H9 (cell line): ENCODE data around the gene PLA2G4E. TPM values are rescaled to one million over a fixed set of nuclear protein-coding genes. Genes with fewer than 3 reads are reported as not detected.

Source experiments
- DNase-seq: peaks from one replicate; pipeline ENCODE4 v3.0.0-alpha.2; 2017
- H2AFZ ChIP-seq: one replicate; pipeline ENCODE4 v1.6.1; 2013; ENCODE audit warnings: mild to moderate bottlenecking, low read length, control low read depth, moderate library complexity
- H2AK5ac ChIP-seq: 2 replicates; pipeline ENCODE4 v1.6.1; 2013; ENCODE audit warnings: low read length, control low read depth, mixed read lengths; ENCODE audit not compliant: insufficient read length
- H2BK120ac ChIP-seq: one replicate; pipeline ENCODE4 v1.6.1; 2013; ENCODE audit warnings: low read depth, mild to moderate bottlenecking, low read length, control low read depth, inconsistent platforms; ENCODE audit not compliant: poor library complexity, severe bottlenecking
- H2BK12ac ChIP-seq: 2 replicates; pipeline ENCODE4 v1.6.1; 2013; ENCODE audit warnings: low read length, control low read depth, mixed read lengths, low read depth; ENCODE audit not compliant: insufficient read length
- H2BK15ac ChIP-seq: 2 replicates; pipeline ENCODE4 v1.6.1; 2013; ENCODE audit warnings: low read depth, low read length, control low read depth
- H2BK20ac ChIP-seq: one replicate; pipeline ENCODE4 v1.6.1; 2013; ENCODE audit warnings: low read depth, mild to moderate bottlenecking, low read length, control low read depth, inconsistent platforms; ENCODE audit not compliant: poor library complexity, severe bottlenecking
- H2BK5ac ChIP-seq: 2 replicates; pipeline ENCODE4 v1.6.1; 2013; ENCODE audit warnings: low read length, control low read depth, mixed read lengths; ENCODE audit not compliant: insufficient read length
- H3K14ac ChIP-seq: 2 replicates; pipeline ENCODE4 v1.6.1; 2013; ENCODE audit warnings: low read length, control low read depth; ENCODE audit not compliant: insufficient read depth
- H3K18ac ChIP-seq: 2 replicates; pipeline ENCODE4 v1.6.1; 2013; ENCODE audit warnings: low read depth, mild to moderate bottlenecking, mixed read lengths, low read length, control low read depth; ENCODE audit not compliant: insufficient read length
- H3K23ac ChIP-seq: 2 replicates; pipeline ENCODE4 v1.6.1; 2013; ENCODE audit warnings: low read length, control low read depth, mixed read lengths, low read depth; ENCODE audit not compliant: insufficient read length
- H3K23me2 ChIP-seq: 2 replicates; pipeline ENCODE4 v1.6.1; 2013; ENCODE audit warnings: low read depth, mild to moderate bottlenecking, mixed read lengths, low read length, control low read depth; ENCODE audit not compliant: insufficient read length, poor library complexity, severe bottlenecking
- H3K27ac ChIP-seq: 2 replicates; pipeline ENCODE4 v1.5.1; 2013; ENCODE audit warnings: low read length, control low read depth, mixed read lengths, low read depth; ENCODE audit not compliant: insufficient read length
- H3K27me3 ChIP-seq: 2 replicates; pipeline ENCODE4 v1.6.1; 2013; ENCODE audit warnings: low read length, control low read depth, inconsistent platforms; ENCODE audit not compliant: insufficient read depth
- H3K4ac ChIP-seq: 2 replicates; pipeline ENCODE4 v1.6.1; 2013; ENCODE audit warnings: low read depth, mild to moderate bottlenecking, control low read depth, inconsistent platforms, low read length, moderate library complexity
- H3K4me1 ChIP-seq: 2 replicates; pipeline ENCODE4 v1.6.1; 2013; ENCODE audit warnings: low read length, control low read depth, inconsistent platforms; ENCODE audit not compliant: insufficient read depth
- H3K4me2 ChIP-seq: 2 replicates; pipeline ENCODE4 v1.6.1; 2013; ENCODE audit warnings: low read length, control low read depth, mixed read lengths; ENCODE audit not compliant: insufficient read length, insufficient read depth
- H3K56ac ChIP-seq: 2 replicates; pipeline ENCODE4 v1.6.1; 2013; ENCODE audit warnings: low read depth, mild to moderate bottlenecking, mixed read lengths, low read length, control low read depth; ENCODE audit not compliant: insufficient read length
- H3K79me1 ChIP-seq: 2 replicates; pipeline ENCODE4 v1.6.1; 2013; ENCODE audit warnings: low read depth, mild to moderate bottlenecking, moderate library complexity, low read length, control low read depth, inconsistent platforms; ENCODE audit not compliant: insufficient read depth, poor library complexity, severe bottlenecking
- H3K79me2 ChIP-seq: 2 replicates; pipeline ENCODE4 v1.6.1; 2013; ENCODE audit warnings: low read length, control low read depth, inconsistent platforms; ENCODE audit not compliant: insufficient read depth
- H3K9ac ChIP-seq: 2 replicates; pipeline ENCODE4 v1.6.1; 2013; ENCODE audit warnings: low read length, control low read depth, mixed read lengths; ENCODE audit not compliant: insufficient read length; ENCODE audit errors: extremely low read depth
- H3K9me3 ChIP-seq: one replicate; pipeline ENCODE4 v1.6.1; 2013; ENCODE audit warnings: low read depth, low read length, inconsistent platforms; ENCODE audit not compliant: control insufficient read depth
- H3T11ph ChIP-seq: one replicate; pipeline ENCODE4 v1.6.1; 2013; ENCODE audit warnings: mild to moderate bottlenecking, low read length, control low read depth, inconsistent platforms
- H4K20me1 ChIP-seq: one replicate; pipeline ENCODE4 v1.6.1; 2013; ENCODE audit not compliant: control insufficient read depth, insufficient read length, insufficient read depth
- H4K5ac ChIP-seq: 2 replicates; pipeline ENCODE4 v1.6.1; 2013; ENCODE audit warnings: low read depth, mild to moderate bottlenecking, mixed read lengths, low read length, control low read depth; ENCODE audit not compliant: insufficient read length
- H4K8ac ChIP-seq: replicated peaks from 2 replicates; pipeline ENCODE4 v1.6.1; 2013; ENCODE audit warnings: low read length, control low read depth, mixed read lengths, low read depth; ENCODE audit not compliant: insufficient read length
- H4K91ac ChIP-seq: 2 replicates; pipeline ENCODE4 v1.6.1; 2013; ENCODE audit warnings: low read depth, mild to moderate bottlenecking, moderate library complexity, mixed read lengths, low read length, control low read depth; ENCODE audit not compliant: insufficient read length
- H3K27ac Mint-ChIP-seq, 3 experiments: 2 replicates in 2 of 3; 3 replicates in 1 of 3; pipeline ENCODE4 v1.8.0; 2020 to 2021; ENCODE audit warnings: mixed read lengths in 3 of 3, mild to moderate bottlenecking in 1 of 3, moderate library complexity in 1 of 3
- H3K27me3 Mint-ChIP-seq: 2 replicates; pipeline ENCODE4 v1.8.0; 2021; ENCODE audit warnings: low read depth, mild to moderate bottlenecking, moderate library complexity, mixed read lengths
- H3K36me3 Mint-ChIP-seq, 3 experiments: 2 replicates in 2 of 3; 3 replicates in 1 of 3; pipeline ENCODE4 v1.8.0; 2020 to 2021; ENCODE audit warnings: low read depth in 3 of 3, mixed read lengths in 3 of 3; ENCODE audit not compliant: insufficient read depth in 1 of 3
- H3K4me1 Mint-ChIP-seq, 2 experiments: 2 replicates each; pipeline ENCODE4 v1.8.0; 2020; ENCODE audit warnings: mixed read lengths in 2 of 2
- H3K4me3 Mint-ChIP-seq, 2 experiments: 2 replicates in 1 of 2; 3 replicates in 1 of 2; pipeline ENCODE4 v1.8.0; 2020 to 2021; ENCODE audit warnings: mild to moderate bottlenecking in 2 of 2, mixed read lengths in 2 of 2, moderate library complexity in 1 of 2
- H3K9me3 Mint-ChIP-seq, 2 experiments: 2 replicates in 1 of 2; 3 replicates in 1 of 2; pipeline ENCODE4 v1.8.0; 2020; ENCODE audit warnings: mild to moderate bottlenecking in 2 of 2, mixed read lengths in 2 of 2, moderate library complexity in 1 of 2
- CTCF ChIP-seq: fragments of 200-600 bp; sonication (generic); conservative IDR thresholded peaks from 3 replicates; pipeline ENCODE4 v1.8.0; 2021; ENCODE audit warnings: antibody characterized with exemption, mild to moderate bottlenecking
- WGBS: extraction: QIAGEN DNeasy Blood & Tissue Kit; methylation state at CpG from one replicate; pipeline ENCODE4 v1.1.7; 2013; ENCODE audit warnings: missing lambda C conversion rate, low lambda C conversion rate, mixed read lengths; ENCODE audit not compliant: insufficient read length; ENCODE audit errors: extremely low coverage; 5-methylcytosine and 5-hydroxymethylcytosine counted together
- total RNA-seq: library from RNA; stranded (reverse); gene quantifications from 2 replicates; pipeline ENCODE4 v1.2.1, GENCODE V29; 2021

The PLA2G4E gene
- total RNA-seq, 1 experiment from 2014 or later, result not detected

- H3K56ac ChIP-seq, result no peak overlapping the region
- no peak overlapping the region for H2BK120ac ChIP-seq
- no peak overlapping the region for H3K14ac ChIP-seq
- Mint-ChIP-seq H3K9me3 (no peaks in the 10 kb centered on the region; a peak in 2 of 5 replicates), H3K27me3 (peaks cover 16% of the 10 kb centered on the region), H3K36me3 (no peaks in the 10 kb centered on the region), H3K4me1 (no peaks in the 10 kb centered on the region; a peak in 4 of 4 replicates), H3K4me3 (no peak overlapping the region), H3K27ac (no peak overlapping the region)
- no peak overlapping the region for H3K23ac ChIP-seq
- H3K4me1 ChIP-seq, result no peaks in the 10 kb centered on the region
- no peak overlapping the region for H2AFZ ChIP-seq
- H4K5ac ChIP-seq, result no peak overlapping the region
- no peaks in the 10 kb centered on the region for H3K79me1 ChIP-seq
- no peak overlapping the region for H2BK15ac ChIP-seq
- no peak overlapping the region for H3K4ac ChIP-seq
- no peak overlapping the region for H2BK20ac ChIP-seq
- H4K91ac ChIP-seq, result no peak overlapping the region
- TF ChIP-seq CTCF, result no peak
- no peak overlapping the region for H2BK12ac ChIP-seq
- no peak overlapping the region for H3K4me2 ChIP-seq
- no peak overlapping the region for H3T11ph ChIP-seq
- no peak overlapping the region for H3K9ac ChIP-seq
- no peaks in the 10 kb centered on the region for H4K20me1 ChIP-seq
- no peak overlapping the region for H4K8ac ChIP-seq
- no peak overlapping the region for H2BK5ac ChIP-seq
- no peak overlapping the region for H2AK5ac ChIP-seq
- H3K27ac ChIP-seq, result no peak overlapping the region
- no peak for DNase-seq
- 100% methylated on average over 3 of the region's 5 CpGs for WGBS
- H3K27me3 ChIP-seq, result no peaks in the 10 kb centered on the region
- no peaks in the 10 kb centered on the region for H3K23me2 ChIP-seq
- no peaks in the 10 kb centered on the region; the same call in 1 of the 2 replicates for H3K79me2 ChIP-seq
- no peaks in the 10 kb centered on the region for H3K9me3 ChIP-seq
- H3K18ac ChIP-seq, result no peak overlapping the region
Measured at GRCh38 chr15:42009474-42009873, 11.4 kb downstream of the PLA2G4E start.
